ENCODE data around the gene RC3H1. TPM values are rescaled to one million over a fixed set of nuclear protein-coding genes. Genes with fewer than 3 reads are reported as not detected.

The RC3H1 gene
- total and polyA plus RNA-seq, 2 of the 13 experiments (the other 11 are each of a cell fraction or from before 2014, with no cell fraction given) = 11.2 to 19.6 TPM

DNA sequence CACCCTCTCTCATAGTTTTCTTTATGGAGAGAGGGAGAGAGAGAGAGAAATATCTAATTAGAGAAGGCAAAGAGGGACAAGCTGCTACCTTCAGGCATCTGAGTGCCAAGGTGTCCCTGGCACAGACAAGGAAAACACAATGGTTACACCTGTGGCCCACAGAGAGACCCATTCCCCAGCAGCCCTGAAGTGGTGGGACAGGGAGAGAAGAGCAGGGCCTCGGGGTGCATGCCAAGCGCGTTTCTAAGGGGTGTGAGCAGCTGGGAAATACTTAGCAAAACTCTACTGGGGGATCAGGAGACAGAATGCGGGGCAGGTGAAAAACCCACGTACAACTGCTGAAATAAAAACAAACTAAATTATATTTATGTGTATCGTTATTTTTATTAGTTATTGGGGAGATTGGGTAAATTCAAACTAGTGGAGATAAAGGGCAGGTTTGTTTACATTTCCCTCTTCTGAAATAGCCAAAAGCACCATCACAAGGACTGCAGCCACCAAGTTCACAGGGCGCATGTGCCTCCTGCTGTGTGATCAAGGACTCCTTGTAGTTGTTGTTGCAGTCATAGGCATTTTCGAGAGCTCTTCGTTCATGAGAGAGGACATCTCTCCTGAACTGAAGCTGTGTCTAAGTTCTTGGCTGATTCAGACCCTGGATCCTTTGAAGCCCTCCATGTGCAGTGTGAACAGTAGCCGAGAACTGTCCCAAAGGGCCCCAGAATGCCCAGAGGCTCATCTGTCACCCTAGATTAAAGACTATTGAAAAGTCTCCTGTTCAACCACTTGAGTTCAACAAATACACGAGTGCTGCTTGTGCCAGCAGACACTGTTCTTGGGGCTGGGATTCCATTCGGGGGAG is 104.3 kb downstream of the RC3H1 start (continued):
- TF ChIP-seq, protein P1, sequence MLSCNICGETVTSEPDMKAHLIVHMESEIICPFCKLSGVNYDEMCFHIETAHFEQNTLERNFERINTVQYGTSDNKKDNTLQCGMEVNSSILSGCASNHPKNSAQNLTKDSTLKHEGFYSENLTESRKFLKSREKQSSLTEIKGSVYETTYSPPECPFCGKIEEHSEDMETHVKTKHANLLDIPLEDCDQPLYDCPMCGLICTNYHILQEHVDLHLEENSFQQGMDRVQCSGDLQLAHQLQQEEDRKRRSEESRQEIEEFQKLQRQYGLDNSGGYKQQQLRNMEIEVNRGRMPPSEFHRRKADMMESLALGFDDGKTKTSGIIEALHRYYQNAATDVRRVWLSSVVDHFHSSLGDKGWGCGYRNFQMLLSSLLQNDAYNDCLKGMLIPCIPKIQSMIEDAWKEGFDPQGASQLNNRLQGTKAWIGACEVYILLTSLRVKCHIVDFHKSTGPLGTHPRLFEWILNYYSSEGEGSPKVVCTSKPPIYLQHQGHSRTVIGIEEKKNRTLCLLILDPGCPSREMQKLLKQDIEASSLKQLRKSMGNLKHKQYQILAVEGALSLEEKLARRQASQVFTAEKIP (CRISPR knock-in tag; IDR thresholded peaks at IDR 0.05; ENCODE audit: borderline replicate concordance) = no peak
- no peak for TF ChIP-seq STAG1 (CRISPR knock-in tag; IDR thresholded peaks at IDR 0.05)
- 0 out of 2 replicates have a peak, but pooled peaks have one; percentile 17 for TF ChIP-seq ZNF605 (CRISPR knock-in tag; IDR thresholded peaks at IDR 0.05)
- TF ChIP-seq ATRX (CRISPR knock-in tag; IDR thresholded peaks at IDR 0.05; ENCODE audit: borderline replicate concordance) = no peak
- TF ChIP-seq, protein P2, sequence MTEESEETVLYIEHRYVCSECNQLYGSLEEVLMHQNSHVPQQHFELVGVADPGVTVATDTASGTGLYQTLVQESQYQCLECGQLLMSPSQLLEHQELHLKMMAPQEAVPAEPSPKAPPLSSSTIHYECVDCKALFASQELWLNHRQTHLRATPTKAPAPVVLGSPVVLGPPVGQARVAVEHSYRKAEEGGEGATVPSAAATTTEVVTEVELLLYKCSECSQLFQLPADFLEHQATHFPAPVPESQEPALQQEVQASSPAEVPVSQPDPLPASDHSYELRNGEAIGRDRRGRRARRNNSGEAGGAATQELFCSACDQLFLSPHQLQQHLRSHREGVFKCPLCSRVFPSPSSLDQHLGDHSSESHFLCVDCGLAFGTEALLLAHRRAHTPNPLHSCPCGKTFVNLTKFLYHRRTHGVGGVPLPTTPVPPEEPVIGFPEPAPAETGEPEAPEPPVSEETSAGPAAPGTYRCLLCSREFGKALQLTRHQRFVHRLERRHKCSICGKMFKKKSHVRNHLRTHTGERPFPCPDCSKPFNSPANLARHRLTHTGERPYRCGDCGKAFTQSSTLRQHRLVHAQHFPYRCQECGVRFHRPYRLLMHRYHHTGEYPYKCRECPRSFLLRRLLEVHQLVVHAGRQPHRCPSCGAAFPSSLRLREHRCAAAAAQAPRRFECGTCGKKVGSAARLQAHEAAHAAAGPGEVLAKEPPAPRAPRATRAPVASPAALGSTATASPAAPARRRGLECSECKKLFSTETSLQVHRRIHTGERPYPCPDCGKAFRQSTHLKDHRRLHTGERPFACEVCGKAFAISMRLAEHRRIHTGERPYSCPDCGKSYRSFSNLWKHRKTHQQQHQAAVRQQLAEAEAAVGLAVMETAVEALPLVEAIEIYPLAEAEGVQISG (CRISPR knock-in tag; IDR thresholded peaks at IDR 0.05) = peak; percentile 8
- TF ChIP-seq ZBTB2 (CRISPR knock-in tag; IDR thresholded peaks at IDR 0.05; ENCODE audit: low read depth) = no peak
- TF ChIP-seq ZNF282 (IDR thresholded peaks at IDR 0.05; ENCODE audit: partially characterized antibody) = no peak
- 0 out of 2 replicates have a peak, but pooled peaks have one; percentile 22 for TF ChIP-seq HMG20A (CRISPR knock-in tag; IDR thresholded peaks at IDR 0.05; ENCODE audit: borderline replicate concordance)
- no peak for TF ChIP-seq ZNF766 (CRISPR knock-in tag; IDR thresholded peaks at IDR 0.05; ENCODE audit: borderline replicate concordance)
- no peak for TF ChIP-seq ERF (CRISPR knock-in tag; IDR thresholded peaks at IDR 0.05)
- 0 out of 2 replicates have a peak, but pooled peaks have one; percentile 34 for TF ChIP-seq ZNF292 (CRISPR knock-in tag; IDR thresholded peaks at IDR 0.05; ENCODE audit: borderline replicate concordance, low read depth)
- no peak for TF ChIP-seq GPN1 (CRISPR knock-in tag; IDR thresholded peaks at IDR 0.05; ENCODE audit: borderline replicate concordance)
- 0 out of 2 replicates have a peak, but pooled peaks have one; percentile 14 for TF ChIP-seq PHF21A (CRISPR knock-in tag; IDR thresholded peaks at IDR 0.05)
- peak; percentile 24; the same call in 1 of the 2 replicates for TF ChIP-seq ZMYM3 (CRISPR knock-in tag; IDR thresholded peaks at IDR 0.05)
- TF ChIP-seq SAP130 (CRISPR knock-in tag; IDR thresholded peaks at IDR 0.05; ENCODE audit: low read depth) = no peak; the same call in 1 of the 2 replicates
- TF ChIP-seq SETDB1 (CRISPR knock-in tag; IDR thresholded peaks at IDR 0.05; ENCODE audit: borderline replicate concordance) = no peak
- TF ChIP-seq HOXD1 (CRISPR knock-in tag; IDR thresholded peaks at IDR 0.05) = no peak
- TF ChIP-seq MAX (IDR thresholded peaks at IDR 0.05) = peak; percentile 59; the same call in 1 of the 2 replicates
- TF ChIP-seq REL (CRISPR knock-in tag; conservative IDR thresholded peaks at IDR 0.05) = no peak
- TF ChIP-seq NR2F2 (IDR thresholded peaks at IDR 0.05; ENCODE audit: borderline replicate concordance, low read depth) = no peak
- TF ChIP-seq, protein P3, sequence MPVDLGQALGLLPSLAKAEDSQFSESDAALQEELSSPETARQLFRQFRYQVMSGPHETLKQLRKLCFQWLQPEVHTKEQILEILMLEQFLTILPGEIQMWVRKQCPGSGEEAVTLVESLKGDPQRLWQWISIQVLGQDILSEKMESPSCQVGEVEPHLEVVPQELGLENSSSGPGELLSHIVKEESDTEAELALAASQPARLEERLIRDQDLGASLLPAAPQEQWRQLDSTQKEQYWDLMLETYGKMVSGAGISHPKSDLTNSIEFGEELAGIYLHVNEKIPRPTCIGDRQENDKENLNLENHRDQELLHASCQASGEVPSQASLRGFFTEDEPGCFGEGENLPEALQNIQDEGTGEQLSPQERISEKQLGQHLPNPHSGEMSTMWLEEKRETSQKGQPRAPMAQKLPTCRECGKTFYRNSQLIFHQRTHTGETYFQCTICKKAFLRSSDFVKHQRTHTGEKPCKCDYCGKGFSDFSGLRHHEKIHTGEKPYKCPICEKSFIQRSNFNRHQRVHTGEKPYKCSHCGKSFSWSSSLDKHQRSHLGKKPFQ (CRISPR knock-in tag; IDR thresholded peaks at IDR 0.05; ENCODE audit: insufficient replicate concordance) = peak; percentile 13

Measured in HepG2 (cell line).